Colon (tissue), 2 donors: ENCODE results near the gene CXorf66.
"Not testable (repeated sequence)": the region's sequence is repeated elsewhere in the genome, so short reads cannot be mapped to it uniquely, and the experiment has no call there.

Source experiments
- FAIRE-seq: peaks from 2 replicates; lab custom pipeline; 2012; peaks lifted over from hg19 to GRCh38; lab: Jason Lieb, UNC
- donor health status: control.
- donor health status: control.

Gene CXorf66

DNA sequence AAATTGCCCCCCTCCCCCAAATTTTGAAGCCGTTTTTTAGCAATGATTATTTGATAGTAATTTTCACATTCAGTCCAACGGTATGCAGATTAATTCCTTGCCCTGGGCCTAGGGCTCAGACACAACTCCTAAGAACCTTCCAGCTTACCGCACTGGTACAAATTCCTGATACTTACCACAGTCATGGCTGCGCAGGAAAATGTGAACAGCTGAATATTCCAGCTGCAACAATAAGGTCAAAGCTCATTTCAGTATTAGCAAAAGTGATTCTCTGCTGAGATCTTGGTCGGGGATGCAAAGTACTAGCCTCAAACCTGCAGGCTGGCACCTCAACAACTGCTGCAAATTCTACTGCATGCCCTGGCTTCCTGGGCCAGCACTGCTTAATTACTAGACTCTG is 35.4 kb downstream of the CXorf66 start:
- no peak for FAIRE-seq

- FAIRE-seq = no peak
Measured at GRCh38 chrX:139924696-139925095, 40.6 kb downstream of the CXorf66 start.

DNA sequence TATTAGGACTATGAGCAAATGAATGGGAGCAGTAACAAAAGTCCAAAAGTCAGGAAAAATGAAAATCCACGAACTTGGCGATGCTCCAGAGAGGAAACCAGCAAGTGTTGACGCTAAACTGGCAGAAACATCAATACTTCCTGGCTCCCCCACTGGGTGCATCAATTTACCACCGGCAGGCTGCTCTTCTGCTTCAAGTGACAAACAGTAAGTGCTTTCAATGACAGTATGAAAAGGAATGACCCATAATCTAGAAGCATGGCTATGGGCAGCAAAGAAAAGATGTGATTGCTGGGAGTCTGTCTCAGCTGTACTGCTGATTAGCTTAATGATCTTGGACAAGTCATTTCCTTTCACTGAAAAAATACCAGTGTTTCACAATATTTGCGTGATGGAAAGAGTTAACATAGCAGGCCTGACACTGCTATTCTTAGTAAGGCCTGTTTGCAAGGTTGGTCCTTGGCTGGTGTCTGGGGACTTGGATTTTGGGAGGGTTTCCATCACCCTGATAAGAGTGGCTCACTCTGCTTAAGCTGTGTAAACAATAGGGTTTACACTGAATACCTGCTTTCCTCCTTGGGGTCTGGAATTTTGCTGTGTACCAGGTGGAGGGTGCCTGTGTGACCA is 41.1 kb downstream of the CXorf66 start:
- FAIRE-seq = no peak

DNA sequence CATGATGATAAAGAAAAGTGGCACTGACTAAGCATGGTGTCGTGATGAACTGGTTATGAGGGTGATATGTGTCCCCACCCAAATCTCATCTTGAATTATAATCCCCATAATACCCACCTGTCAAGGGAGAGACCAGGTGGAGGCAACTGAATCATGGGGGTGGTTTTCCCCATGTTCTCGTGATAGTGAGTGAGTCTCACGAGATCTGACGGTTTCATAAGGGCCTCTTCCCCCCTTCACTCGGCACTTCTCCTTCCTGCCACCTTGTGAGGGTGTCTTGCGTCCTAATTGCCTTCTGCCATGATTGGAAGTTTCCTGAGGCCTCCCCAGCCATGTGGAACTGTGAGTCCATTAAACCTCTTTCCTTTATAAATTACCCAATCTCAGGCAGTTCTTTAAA is 44.2 kb downstream of the CXorf66 start:
- not testable (repeated sequence) for FAIRE-seq

GRCh38 chrX:139920316-139920715 is 45.0 kb downstream of the CXorf66 start:
- no peak for FAIRE-seq

GRCh38 chrX:139914421-139914820 is 50.9 kb downstream of the CXorf66 start:
- FAIRE-seq = no peak

GRCh38 chrX:139909712-139910111 is 55.6 kb downstream of the CXorf66 start:
- no peak for FAIRE-seq

GRCh38 chrX:139907078-139907477 is 58.2 kb downstream of the CXorf66 start:
- FAIRE-seq = no peak

DNA sequence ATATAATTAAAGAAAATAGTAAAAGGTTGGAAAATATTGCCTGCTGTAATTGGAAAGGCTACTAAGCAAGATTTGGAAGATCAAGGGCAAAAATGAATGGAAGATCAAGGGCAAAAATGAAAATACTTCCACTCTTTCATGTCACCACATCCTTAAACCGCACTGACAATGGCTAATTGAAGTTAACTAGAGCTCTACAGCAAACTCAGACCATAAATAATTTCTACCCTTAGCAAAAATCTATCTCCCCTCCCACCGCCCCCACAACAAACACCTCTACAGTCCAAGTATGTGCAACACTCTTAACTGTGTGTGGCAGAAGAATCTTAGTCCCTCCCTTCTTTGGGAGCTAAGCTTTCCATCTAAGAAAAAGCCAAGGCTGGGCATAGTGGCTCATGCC is 59.6 kb downstream of the CXorf66 start:
- no peak for FAIRE-seq
